Measurements from ENCODE around the gene CARMIL1. TPM values are rescaled to one million over a fixed set of nuclear protein-coding genes. Genes with fewer than 3 reads are reported as not detected.

The CARMIL1 gene
- total RNA-seq, 1 donor from 2014 or later = 37.6 TPM

DNA sequence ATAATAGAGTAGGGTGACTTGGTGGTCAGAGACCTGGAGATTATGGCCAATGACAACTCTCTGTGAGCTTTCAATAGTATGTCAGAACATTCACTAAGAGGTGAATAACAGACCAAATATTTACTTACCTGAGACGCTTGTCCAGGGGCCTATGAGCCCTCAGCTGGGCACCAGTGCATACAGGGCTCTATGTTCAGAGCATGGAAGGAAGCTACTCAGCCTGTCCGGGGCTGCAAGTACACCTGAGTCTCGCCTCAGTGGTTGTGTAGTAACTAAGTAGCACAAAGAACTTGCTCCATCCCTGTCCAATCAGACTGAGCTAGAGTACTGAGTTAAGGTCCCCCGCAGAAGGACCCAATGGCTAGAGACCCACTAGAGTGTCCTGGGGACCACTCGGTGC lies 361.3 kb downstream of the CARMIL1 start:
- H3K9me3 ChIP-seq = no peaks in the 10 kb centered on the region
- TF ChIP-seq, protein P1, sequence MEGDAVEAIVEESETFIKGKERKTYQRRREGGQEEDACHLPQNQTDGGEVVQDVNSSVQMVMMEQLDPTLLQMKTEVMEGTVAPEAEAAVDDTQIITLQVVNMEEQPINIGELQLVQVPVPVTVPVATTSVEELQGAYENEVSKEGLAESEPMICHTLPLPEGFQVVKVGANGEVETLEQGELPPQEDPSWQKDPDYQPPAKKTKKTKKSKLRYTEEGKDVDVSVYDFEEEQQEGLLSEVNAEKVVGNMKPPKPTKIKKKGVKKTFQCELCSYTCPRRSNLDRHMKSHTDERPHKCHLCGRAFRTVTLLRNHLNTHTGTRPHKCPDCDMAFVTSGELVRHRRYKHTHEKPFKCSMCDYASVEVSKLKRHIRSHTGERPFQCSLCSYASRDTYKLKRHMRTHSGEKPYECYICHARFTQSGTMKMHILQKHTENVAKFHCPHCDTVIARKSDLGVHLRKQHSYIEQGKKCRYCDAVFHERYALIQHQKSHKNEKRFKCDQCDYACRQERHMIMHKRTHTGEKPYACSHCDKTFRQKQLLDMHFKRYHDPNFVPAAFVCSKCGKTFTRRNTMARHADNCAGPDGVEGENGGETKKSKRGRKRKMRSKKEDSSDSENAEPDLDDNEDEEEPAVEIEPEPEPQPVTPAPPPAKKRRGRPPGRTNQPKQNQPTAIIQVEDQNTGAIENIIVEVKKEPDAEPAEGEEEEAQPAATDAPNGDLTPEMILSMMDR (IDR thresholded peaks at IDR 0.05) = no peak
- H3K4me3 ChIP-seq = no peak overlapping the region
- ATAC-seq (no peak), DNase-seq (no peak)
- H3K27me3 ChIP-seq = no peaks in the 10 kb centered on the region
- no peaks in the 10 kb centered on the region for H3K36me3 ChIP-seq
- intact Hi-C loops (cut with DNase I) = no loop called here
- H3K4me1 ChIP-seq = no peaks in the 10 kb centered on the region
- no peak overlapping the region for H3K27ac ChIP-seq

DNA sequence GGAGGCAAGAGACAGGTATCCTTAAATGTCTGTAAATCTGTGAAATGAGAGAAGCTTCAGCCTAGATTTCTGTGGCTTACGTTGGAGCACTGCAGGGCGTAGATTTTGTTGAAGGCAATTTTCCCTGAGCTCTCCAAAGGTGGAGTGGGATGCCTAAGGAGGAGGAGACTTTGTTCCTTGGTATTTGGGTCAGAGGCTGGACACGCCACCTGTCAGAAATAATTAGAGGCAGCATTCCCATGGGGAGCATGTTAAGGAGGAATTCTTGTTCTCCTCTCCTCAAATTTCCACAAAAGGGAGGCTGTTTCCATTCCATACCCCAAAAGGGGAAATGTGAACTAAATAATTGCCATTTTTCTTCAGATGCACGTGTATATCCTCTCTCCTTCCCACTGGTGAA lies 361.7 kb downstream of the CARMIL1 start:
- ATAC-seq (no peak), DNase-seq (no peak)
- no peaks in the 10 kb centered on the region for H3K9me3 ChIP-seq
- intact Hi-C loops (cut with DNase I) = no loop called here
- TF ChIP-seq, protein P1 (IDR thresholded peaks at IDR 0.05) = no peak
- H3K4me1 ChIP-seq = no peaks in the 10 kb centered on the region
- H3K36me3 ChIP-seq = no peaks in the 10 kb centered on the region
- H3K4me3 ChIP-seq = no peak overlapping the region
- no peaks in the 10 kb centered on the region for H3K27me3 ChIP-seq
- no peak overlapping the region for H3K27ac ChIP-seq

DNA sequence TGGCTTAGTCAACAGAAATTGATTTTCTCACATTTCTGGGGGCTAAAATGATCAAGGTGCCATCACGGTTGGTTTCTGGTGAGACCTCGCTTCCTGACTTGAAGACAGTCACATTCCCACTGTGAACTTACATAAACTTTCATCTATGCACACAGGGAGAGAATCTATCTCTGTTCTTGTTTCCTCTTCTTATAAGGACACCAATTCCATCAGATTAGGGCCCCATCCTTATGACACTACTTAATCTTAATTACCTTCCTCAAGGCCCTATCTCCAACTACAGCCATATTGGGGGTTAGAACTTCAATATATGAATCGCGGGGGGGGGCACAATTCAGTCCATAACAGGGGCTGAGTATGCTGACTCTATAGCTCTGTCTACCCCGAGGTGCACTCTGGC lies 362.2 kb downstream of the CARMIL1 start:
- Histone ChIP-seq H3K4me1 (no peaks in the 10 kb centered on the region), H3K4me3 (no peak overlapping the region), H3K9me3 (no peaks in the 10 kb centered on the region), H3K27ac (no peak overlapping the region), H3K27me3 (no peaks in the 10 kb centered on the region), H3K36me3 (no peaks in the 10 kb centered on the region)
- TF ChIP-seq, protein P1 (IDR thresholded peaks at IDR 0.05) = no peak
- intact Hi-C loops (cut with DNase I) = no loop called here
- DNase-seq (no peak), ATAC-seq (no peak)

DNA sequence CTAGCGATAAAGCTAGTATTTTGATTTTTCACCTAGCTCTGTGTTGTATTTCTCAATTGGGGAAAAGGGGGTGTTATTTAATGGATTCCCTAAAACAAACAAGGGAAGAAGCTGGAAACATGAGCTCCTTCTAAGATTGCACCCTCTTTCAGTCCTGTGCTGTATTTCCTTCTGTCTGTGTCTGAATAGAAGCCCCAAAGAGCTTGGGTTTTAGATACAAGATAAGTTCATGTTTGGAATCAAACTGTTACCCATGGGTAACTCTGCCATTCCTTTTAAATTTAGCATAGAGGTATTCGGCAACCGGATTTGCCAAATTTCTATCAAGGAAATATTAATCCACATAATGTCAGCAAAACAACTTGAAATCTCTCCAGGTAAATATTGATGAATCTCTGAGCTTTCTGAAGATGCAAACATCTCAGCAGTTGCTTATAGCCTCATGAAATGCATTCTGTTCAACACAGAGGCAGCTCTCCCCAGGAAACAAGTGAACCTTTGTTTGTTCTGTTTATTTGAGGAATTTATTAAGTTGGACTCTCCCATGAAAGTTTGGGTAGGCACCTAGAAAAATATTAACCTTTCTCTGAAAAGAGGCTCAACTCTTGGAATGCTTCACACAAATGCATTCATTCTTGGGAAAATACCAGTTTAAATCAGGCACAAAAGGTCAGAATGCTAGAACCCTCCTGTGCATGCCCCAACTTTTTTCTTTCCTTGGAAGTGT lies 362.9 kb downstream of the CARMIL1 start:
- DNase-seq (no peak), ATAC-seq (no peak)
- Histone ChIP-seq H3K4me3 (no peak overlapping the region), H3K9me3 (no peaks in the 10 kb centered on the region), H3K4me1 (no peaks in the 10 kb centered on the region), H3K27ac (no peak overlapping the region), H3K27me3 (no peaks in the 10 kb centered on the region), H3K36me3 (no peaks in the 10 kb centered on the region)
- TF ChIP-seq, protein P1 (IDR thresholded peaks at IDR 0.05) = no peak
- intact Hi-C loops (cut with DNase I) = no loop called here

DNA sequence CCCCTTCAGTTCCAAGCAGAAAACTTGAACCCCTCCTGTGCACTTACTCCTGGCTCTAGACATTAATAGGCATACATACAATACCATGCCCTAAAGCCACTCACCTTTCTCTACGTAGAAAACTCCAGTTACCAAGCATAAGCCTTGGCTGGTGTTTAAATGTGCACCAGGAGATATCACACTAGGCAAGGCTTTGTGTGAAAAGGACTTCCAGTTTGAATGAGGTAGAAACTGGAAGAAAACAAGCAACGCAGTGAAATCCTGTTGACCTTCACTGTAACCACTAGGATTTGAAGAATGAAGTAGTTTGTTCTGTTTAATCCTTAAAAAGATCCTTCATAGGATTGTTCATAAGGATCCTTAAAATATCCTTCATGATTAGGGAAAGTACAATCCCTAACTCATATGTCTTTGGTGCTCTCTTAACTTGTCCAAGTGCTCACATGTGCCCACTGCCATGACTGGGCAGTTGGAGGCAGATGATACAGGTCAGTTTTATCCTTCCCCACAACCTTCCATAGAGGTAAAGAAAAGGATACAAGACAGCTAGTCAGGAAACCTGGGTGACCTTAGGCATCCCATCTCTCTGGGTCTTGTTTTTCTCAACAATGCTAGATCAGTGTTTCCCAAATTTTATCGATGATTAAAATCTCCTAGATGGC lies 363.6 kb downstream of the CARMIL1 start:
- H3K4me3 ChIP-seq = no peak overlapping the region
- ATAC-seq (no peak), DNase-seq (no peak)
- no peaks in the 10 kb centered on the region for H3K9me3 ChIP-seq
- TF ChIP-seq, protein P1 (IDR thresholded peaks at IDR 0.05) = no peak
- no peaks in the 10 kb centered on the region for H3K27me3 ChIP-seq
- no peaks in the 10 kb centered on the region for H3K4me1 ChIP-seq
- intact Hi-C loops (cut with DNase I) = no loop called here
- no peaks in the 10 kb centered on the region for H3K36me3 ChIP-seq
- H3K27ac ChIP-seq = no peak overlapping the region

Data from upper lobe of right lung (tissue), 1 donor.